H1 (cell line): Measurements from ENCODE around the gene CPO. TPM values are rescaled to one million over a fixed set of nuclear protein-coding genes. Genes with fewer than 3 reads are reported as not detected.

Experiments used
- CTCF ChIA-PET: fragments of 300-600 bp; sonication (Branson Sonifier 250); formaldehyde crosslinking; loops from one replicate; lab custom pipeline; 2021; ENCODE audit not compliant: partially characterized antibody; lab: Charles Lee
- POLR2A ChIA-PET: fragments of 300-600 bp; sonication (Branson Sonifier 250); formaldehyde crosslinking; loops from one replicate; lab custom pipeline; 2021; ENCODE audit warnings: inconsistent platforms; ENCODE audit not compliant: partially characterized antibody; lab: Charles Lee
- DNase-seq, 2 experiments: peaks; one replicate each; pipeline versions ENCODE4 v3.0.0 to v3.0.0-alpha.2; 2010 to 2022; ENCODE audit warnings: low spot score in 2 of 2, low read depth in 1 of 2, mixed read lengths in 1 of 2
- FAIRE-seq: peaks from 2 replicates; lab custom pipeline; 2011; peaks lifted over from hg19 to GRCh38; lab: Jason Lieb, UNC
- H2AFZ ChIP-seq: 2 replicates; pipeline ENCODE4 v1.8.1; 2012; ENCODE audit warnings: low read length, inconsistent platforms
- H2AK5ac ChIP-seq: 2 replicates; pipeline ENCODE4 v1.6.1; 2013; ENCODE audit warnings: low read depth, low read length
- H2BK120ac ChIP-seq: replicated peaks from 2 replicates; pipeline ENCODE3; 2013; ENCODE audit warnings: low read depth, low read length, inconsistent platforms
- H2BK12ac ChIP-seq: 2 replicates; pipeline ENCODE4 v1.6.1; 2013; ENCODE audit warnings: low read depth, low read length
- H2BK15ac ChIP-seq: 2 replicates; pipeline ENCODE4 v1.6.1; 2013; ENCODE audit warnings: low read length
- H2BK20ac ChIP-seq: 2 replicates; pipeline ENCODE4 v1.6.1; 2013; ENCODE audit warnings: low read length
- H2BK5ac ChIP-seq: 2 replicates; pipeline ENCODE4 v1.6.1; 2013; ENCODE audit warnings: low read depth, low read length
- H3K14ac ChIP-seq: 2 replicates; pipeline ENCODE4 v1.6.1; 2013; ENCODE audit warnings: inconsistent platforms; ENCODE audit not compliant: insufficient read length
- H3K18ac ChIP-seq: 2 replicates; pipeline ENCODE4 v1.6.1; 2013; ENCODE audit warnings: low read length; ENCODE audit errors: extremely low read depth
- H3K23ac ChIP-seq: 2 replicates; pipeline ENCODE4 v1.6.1; 2013; ENCODE audit warnings: inconsistent platforms; ENCODE audit not compliant: insufficient read length
- H3K23me2 ChIP-seq: 2 replicates; pipeline ENCODE4 v1.6.1; 2013; ENCODE audit warnings: low read depth, low read length
- H3K27ac ChIP-seq: 2 replicates; pipeline ENCODE4 v1.6.1; 2011; ENCODE audit warnings: low read depth, low read length, inconsistent platforms
- H3K27me3 ChIP-seq, 4 experiments: replicated peaks in 1 of 4; 1 replicate in 1 of 4; 2 replicates in 3 of 4; pipeline versions ENCODE4 v1.6.1 to v1.8.1; 2011 to 2013; ENCODE audit warnings: low read length in 3 of 4, mild to moderate bottlenecking in 3 of 4, inconsistent platforms in 2 of 4, mixed read lengths in 2 of 4, moderate library complexity in 1 of 4; ENCODE audit not compliant: control insufficient read depth in 3 of 4, insufficient read depth in 3 of 4; ENCODE audit errors: extremely low read depth in 1 of 4
- H3K36me3 ChIP-seq, 4 experiments: 2 replicates each; pipeline versions ENCODE4 v1.6.1 to v1.8.1; 2011 to 2013; ENCODE audit warnings: mild to moderate bottlenecking in 4 of 4, low read length in 3 of 4, moderate library complexity in 2 of 4, control low read depth in 1 of 4, inconsistent platforms in 1 of 4; ENCODE audit not compliant: insufficient read depth in 4 of 4, control insufficient read depth in 2 of 4
- H3K4ac ChIP-seq: replicated peaks from 2 replicates; pipeline ENCODE3; 2013; ENCODE audit warnings: low read length, low read depth, mixed read lengths, inconsistent platforms; ENCODE audit not compliant: insufficient read length
- H3K4me1 ChIP-seq, 4 experiments: replicated peaks in 1 of 4; 1 replicate in 1 of 4; 2 replicates in 3 of 4; pipeline versions ENCODE4 v1.6.1 to v1.8.1; 2011 to 2013; ENCODE audit warnings: low read length in 3 of 4, inconsistent platforms in 2 of 4, mixed read lengths in 1 of 4; ENCODE audit not compliant: insufficient read depth in 4 of 4, control insufficient read depth in 3 of 4
- H3K4me2 ChIP-seq, 2 experiments: 2 replicates each; pipeline versions ENCODE4 v1.6.1 to v1.8.1; 2011 to 2013; ENCODE audit warnings: low read depth in 2 of 2, low read length in 2 of 2, control low read depth in 1 of 2, inconsistent platforms in 1 of 2, mild to moderate bottlenecking in 1 of 2; ENCODE audit not compliant: insufficient read depth in 1 of 2
- H3K4me3 ChIP-seq, 4 experiments: fragments of 200-600, 300-600 bp in 1 of 4; sonication (generic), shearing (Covaris generic), sonication (Bioruptor Twin) in 1 of 4; 2 replicates each; pipeline versions ENCODE4 v1.5.1 to v1.8.1; 2011 to 2016; ENCODE audit warnings: low read length in 4 of 4, low read depth in 3 of 4, control low read depth in 2 of 4, inconsistent platforms in 2 of 4, mild to moderate bottlenecking in 2 of 4, mixed read lengths in 1 of 4, moderate library complexity in 1 of 4; ENCODE audit not compliant: insufficient read depth in 2 of 4; ENCODE audit errors: extremely low read depth in 1 of 4
- H3K56ac ChIP-seq: replicated peaks from 2 replicates; pipeline ENCODE3; 2013; ENCODE audit warnings: low read depth, mild to moderate bottlenecking, mixed read lengths, low read length, inconsistent platforms; ENCODE audit not compliant: insufficient read length
- H3K79me1 ChIP-seq: 2 replicates; pipeline ENCODE4 v1.6.1; 2013; ENCODE audit warnings: low read depth, low read length, control low read depth
- H3K79me2 ChIP-seq, 2 experiments: 2 replicates each; pipeline versions ENCODE4 v1.6.1 to v1.8.1; 2012 to 2013; ENCODE audit warnings: low read length in 2 of 2, mild to moderate bottlenecking in 2 of 2, inconsistent platforms in 1 of 2; ENCODE audit not compliant: insufficient read depth in 2 of 2, control insufficient read depth in 1 of 2
- H3K9ac ChIP-seq, 4 experiments: replicated peaks in 1 of 4; 1 replicate in 1 of 4; 2 replicates in 3 of 4; pipeline versions ENCODE4 v1.6.1 to v1.8.1; 2011 to 2013; ENCODE audit warnings: low read depth in 3 of 4, low read length in 3 of 4, control low read depth in 2 of 4, mild to moderate bottlenecking in 2 of 4, moderate library complexity in 2 of 4, inconsistent platforms in 1 of 4; ENCODE audit errors: extremely low read depth in 1 of 4
- H3K9me3 ChIP-seq, 2 experiments: 2 replicates each; pipeline versions ENCODE4 v1.6.1 to v1.8.1; 2012 to 2013; ENCODE audit warnings: mild to moderate bottlenecking in 2 of 2, moderate library complexity in 2 of 2, control low read depth in 1 of 2, inconsistent platforms in 1 of 2, low read depth in 1 of 2, low read length in 1 of 2, mixed read lengths in 1 of 2; ENCODE audit not compliant: insufficient read depth in 2 of 2
- H4K20me1 ChIP-seq, 2 experiments: replicated peaks in 1 of 2; 2 replicates each; pipeline versions ENCODE3 to v1.8.1; 2011 to 2013; ENCODE audit warnings: inconsistent platforms in 2 of 2, low read length in 2 of 2, mild to moderate bottlenecking in 1 of 2; ENCODE audit not compliant: insufficient read depth in 2 of 2, control insufficient read depth in 1 of 2
- H4K5ac ChIP-seq: 2 replicates; pipeline ENCODE4 v1.6.1; 2013; ENCODE audit warnings: low read length, low read depth, mixed read lengths, inconsistent platforms; ENCODE audit not compliant: insufficient read length
- H4K8ac ChIP-seq: 2 replicates; pipeline ENCODE4 v1.8.0; 2013; ENCODE audit warnings: mild to moderate bottlenecking, moderate library complexity, low read length, inconsistent platforms; ENCODE audit not compliant: insufficient read depth; ENCODE audit errors: extremely low read depth
- H4K91ac ChIP-seq: replicated peaks from 2 replicates; pipeline ENCODE3; 2013; ENCODE audit warnings: low read length, mixed read lengths, inconsistent platforms; ENCODE audit not compliant: insufficient read length
- EGR1 ChIP-seq: IDR thresholded peaks from 2 replicates; pipeline ENCODE4 v1.6.1; 2011; ENCODE audit warnings: low read depth, low read length, borderline replicate concordance
- GTF2F1 ChIP-seq: IDR thresholded peaks from 2 replicates; pipeline ENCODE4 v1.6.1; 2012; ENCODE audit warnings: low read depth, low read length, improper control_type of control experiment, borderline replicate concordance
- SUZ12 ChIP-seq: fragments of 200-600 bp; sonication (generic); IDR thresholded peaks from 2 replicates; pipeline ENCODE4 v1.6.1; 2012; ENCODE audit warnings: mild to moderate bottlenecking, inconsistent platforms, low read length, moderate library complexity, mixed read lengths
- WGBS, 2 experiments: shearing (Covaris generic) in 1 of 2; methylation state at CpG; one replicate each; pipeline versions ENCODE4 v1.1.6 to v1.1.7; 2013 to 2015; ENCODE audit warnings: low lambda C conversion rate in 2 of 2, mixed read lengths in 2 of 2, inconsistent platforms in 1 of 2, low coverage in 1 of 2, missing lambda C conversion rate in 1 of 2; ENCODE audit not compliant: insufficient replicate concordance in 2 of 2, insufficient coverage in 1 of 2, insufficient read length in 1 of 2; ENCODE audit errors: extremely low coverage in 1 of 2, missing lambda C conversion rate in 1 of 2; 5-methylcytosine and 5-hydroxymethylcytosine counted together
- polyA plus RNA-seq, 7 experiments: library from polyadenylated mRNA; depleted of rRNA in 3 of 7; stranded (reverse) in 5 of 7; unstranded in 2 of 7; fragments of >200 nt in 5 of 7; fragments of 200-250 nt in 2 of 7; gene quantifications; 1 replicate in 5 of 7; 2 replicates in 1 of 7; 4 replicates in 1 of 7; pipeline versions ENCODE4 v1.2.1 to v1.2.3, GENCODE V29; 2011 to 2013; ENCODE audit warnings: missing spikeins in 2 of 7, mixed read lengths in 2 of 7
- total RNA-seq: library from RNA; stranded (reverse); fragmentation: NEBNext Ultra II Directional; extraction: Animal tissue kit (Norgen Biotek cat#: 25700); gene quantifications from 2 replicates; pipeline ENCODE4 v1.2.1, GENCODE V29; 2021
- TF ChIP-seq, protein P1 (sequence below): IDR thresholded peaks from 2 replicates; pipeline ENCODE4 v1.6.1; 2012; ENCODE audit warnings: low read length, inconsistent platforms

Gene CPO
- total and polyA plus RNA-seq, 2 of the 8 experiments (the other 6 are each of a cell fraction or from before 2014, with no cell fraction given), result 1.3 TPM

DNA sequence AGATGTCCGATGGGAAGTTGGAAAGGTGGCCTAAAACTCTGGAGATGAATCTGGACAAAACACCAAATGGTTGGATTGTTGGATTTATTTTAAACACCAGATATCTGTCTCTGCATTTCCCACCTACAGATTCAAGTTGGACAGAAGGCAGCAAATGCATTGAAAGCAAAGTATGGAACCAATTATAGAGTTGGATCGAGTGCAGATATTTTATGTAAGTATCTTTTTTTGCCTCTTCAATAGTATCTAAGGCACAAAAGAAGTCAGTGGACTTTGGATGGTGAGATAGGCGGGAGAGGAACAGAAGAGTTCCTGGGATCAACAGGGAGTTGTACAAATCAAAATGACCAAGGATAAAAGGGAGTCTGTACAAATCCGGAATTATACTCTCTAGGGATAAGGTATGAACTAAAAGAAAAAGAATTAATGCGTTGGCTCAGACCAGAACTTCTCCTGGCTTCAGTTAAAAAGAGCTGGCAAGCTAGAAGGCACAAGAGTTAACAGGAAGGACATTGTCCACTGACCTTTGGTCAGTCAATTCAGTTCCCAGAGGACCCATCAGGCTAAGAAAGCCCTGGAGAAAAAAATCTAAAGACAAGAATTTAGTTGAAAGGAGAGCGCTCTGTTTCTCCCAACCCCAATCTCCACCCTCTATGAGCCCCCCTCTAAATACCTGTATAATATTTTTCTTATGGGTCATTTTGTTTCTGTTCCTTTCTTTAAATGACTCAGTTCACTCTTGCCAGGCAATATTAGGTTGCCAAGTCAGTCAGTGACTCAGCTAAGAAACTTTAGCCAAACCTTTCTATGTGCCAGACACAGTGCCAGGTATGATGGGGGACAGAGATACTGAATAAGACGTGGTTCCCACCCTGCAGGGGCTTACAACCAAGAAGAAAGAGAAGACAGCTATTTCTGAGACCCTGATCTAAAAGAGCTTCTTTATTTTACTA lies 29.1 kb downstream of the CPO start:
- no peak overlapping the region for H2BK20ac ChIP-seq
- no peak overlapping the region for H2AK5ac ChIP-seq
- H3K23me2 ChIP-seq, result no peaks in the 10 kb centered on the region
- no peak for FAIRE-seq
- no peak overlapping the region for H3K27ac ChIP-seq
- no peaks in the 10 kb centered on the region for H3K36me3 ChIP-seq
- no peaks in the 10 kb centered on the region for H3K79me1 ChIP-seq
- no peak overlapping the region for H3K23ac ChIP-seq
- ChIA-PET POLR2A (interaction anchor here (1.0 kb wide), 1 partner anchor 318 kb away, joined by 3 read pairs; no protein-coding TSS in a partner anchor), CTCF (interaction anchor here (0.6 to 4.9 kb wide), 8 partner anchors 12 to 716 kb away, joined by 3 to 17 read pairs (median 4); no protein-coding TSS in a partner anchor)
- H3K4me1 ChIP-seq, result peaks cover 0 to 8% (median 1%) of the 10 kb centered on the region in 4 experiments; a peak in 4 of 7 replicates
- H3K14ac ChIP-seq, result no peak overlapping the region
- no peak overlapping the region for H3K9ac ChIP-seq
- no peaks in the 10 kb centered on the region for H4K20me1 ChIP-seq
- H4K5ac ChIP-seq, result no peak overlapping the region
- H2AFZ ChIP-seq, result no peak overlapping the region
- no peak overlapping the region for H2BK12ac ChIP-seq
- no peak overlapping the region for H2BK5ac ChIP-seq
- H3K56ac ChIP-seq, result no peak overlapping the region
- TF ChIP-seq EGR1 (no peak), GTF2F1 (no peak), SUZ12 (no peak)
- TF ChIP-seq, protein P1, sequence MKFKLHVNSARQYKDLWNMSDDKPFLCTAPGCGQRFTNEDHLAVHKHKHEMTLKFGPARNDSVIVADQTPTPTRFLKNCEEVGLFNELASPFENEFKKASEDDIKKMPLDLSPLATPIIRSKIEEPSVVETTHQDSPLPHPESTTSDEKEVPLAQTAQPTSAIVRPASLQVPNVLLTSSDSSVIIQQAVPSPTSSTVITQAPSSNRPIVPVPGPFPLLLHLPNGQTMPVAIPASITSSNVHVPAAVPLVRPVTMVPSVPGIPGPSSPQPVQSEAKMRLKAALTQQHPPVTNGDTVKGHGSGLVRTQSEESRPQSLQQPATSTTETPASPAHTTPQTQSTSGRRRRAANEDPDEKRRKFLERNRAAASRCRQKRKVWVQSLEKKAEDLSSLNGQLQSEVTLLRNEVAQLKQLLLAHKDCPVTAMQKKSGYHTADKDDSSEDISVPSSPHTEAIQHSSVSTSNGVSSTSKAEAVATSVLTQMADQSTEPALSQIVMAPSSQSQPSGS, result no peak
- no peak overlapping the region for H2BK15ac ChIP-seq
- no peak overlapping the region for H3K4me2 ChIP-seq
- no peak overlapping the region for H4K8ac ChIP-seq
- H3K4me3 ChIP-seq, result no peak overlapping the region
- no peaks in the 10 kb centered on the region for H3K79me2 ChIP-seq
- H4K91ac ChIP-seq, result no peak overlapping the region
- no peak overlapping the region for H3K18ac ChIP-seq
- DNase-seq, result no peak
- WGBS, 2 experiments, result 90% methylated on average over 7 of the region's 7 CpGs; no CpG with 5 or more reads in 1 of the 2 experiments
- no peaks in the 10 kb centered on the region for H3K27me3 ChIP-seq
- no peaks in the 10 kb centered on the region; a peak in 1 of 4 replicates for H3K9me3 ChIP-seq
- no peak overlapping the region for H2BK120ac ChIP-seq
- H3K4ac ChIP-seq, result no peak overlapping the region
